Effector memory CD4-positive, alpha-beta T cell (primary cell): Measurements from ENCODE around the gene ZNRF3.
A peak's percentile ranks its signal among the peaks of the same experiment; 100 is the strongest.
"Not testable (repeated sequence)": the region's sequence is repeated elsewhere in the genome, so short reads cannot be mapped to it uniquely, and the experiment has no call there.

Source experiments
- DNase-seq, 3 donors: peaks; one replicate each; pipeline ENCODE4 v3.0.0-alpha.2; 2020
- H3K27ac ChIP-seq: 2 replicates; pipeline ENCODE4 v1.7.0; 2013; ENCODE audit warnings: mild to moderate bottlenecking, low read length, moderate library complexity; ENCODE audit not compliant: insufficient read depth, poor library complexity, severe bottlenecking
- H3K27me3 ChIP-seq: replicated peaks from 2 replicates; pipeline ENCODE4 v1.7.0; 2013; ENCODE audit warnings: mild to moderate bottlenecking, low read length; ENCODE audit not compliant: insufficient read depth, control insufficient read depth, poor library complexity, severe bottlenecking
- H3K36me3 ChIP-seq: 2 replicates; pipeline ENCODE4 v1.7.0; 2013; ENCODE audit warnings: mild to moderate bottlenecking, low read length, moderate library complexity; ENCODE audit not compliant: control insufficient read depth, insufficient read depth
- H3K4me1 ChIP-seq: 2 replicates; pipeline ENCODE4 v1.7.0; 2013; ENCODE audit warnings: low read length, mild to moderate bottlenecking; ENCODE audit not compliant: control insufficient read depth, insufficient read depth, poor library complexity, severe bottlenecking
- H3K4me3 ChIP-seq: 2 replicates; pipeline ENCODE4 v1.7.0; 2013; ENCODE audit warnings: low read length, low read depth, mild to moderate bottlenecking; ENCODE audit not compliant: insufficient read depth, poor library complexity, severe bottlenecking
- H3K9me3 ChIP-seq: 2 replicates; pipeline ENCODE4 v1.7.0; 2013; ENCODE audit warnings: mild to moderate bottlenecking, low read length, moderate library complexity; ENCODE audit not compliant: control insufficient read depth
- total RNA-seq, 3 donors: gene quantifications; one replicate each; lab custom pipeline; 2026; lab: John Stamatoyannopoulos, UW

ZNRF3 gene
- total RNA-seq = 2.0 to 4.1 (median 3.1) reads per million in 3 donors

DNA sequence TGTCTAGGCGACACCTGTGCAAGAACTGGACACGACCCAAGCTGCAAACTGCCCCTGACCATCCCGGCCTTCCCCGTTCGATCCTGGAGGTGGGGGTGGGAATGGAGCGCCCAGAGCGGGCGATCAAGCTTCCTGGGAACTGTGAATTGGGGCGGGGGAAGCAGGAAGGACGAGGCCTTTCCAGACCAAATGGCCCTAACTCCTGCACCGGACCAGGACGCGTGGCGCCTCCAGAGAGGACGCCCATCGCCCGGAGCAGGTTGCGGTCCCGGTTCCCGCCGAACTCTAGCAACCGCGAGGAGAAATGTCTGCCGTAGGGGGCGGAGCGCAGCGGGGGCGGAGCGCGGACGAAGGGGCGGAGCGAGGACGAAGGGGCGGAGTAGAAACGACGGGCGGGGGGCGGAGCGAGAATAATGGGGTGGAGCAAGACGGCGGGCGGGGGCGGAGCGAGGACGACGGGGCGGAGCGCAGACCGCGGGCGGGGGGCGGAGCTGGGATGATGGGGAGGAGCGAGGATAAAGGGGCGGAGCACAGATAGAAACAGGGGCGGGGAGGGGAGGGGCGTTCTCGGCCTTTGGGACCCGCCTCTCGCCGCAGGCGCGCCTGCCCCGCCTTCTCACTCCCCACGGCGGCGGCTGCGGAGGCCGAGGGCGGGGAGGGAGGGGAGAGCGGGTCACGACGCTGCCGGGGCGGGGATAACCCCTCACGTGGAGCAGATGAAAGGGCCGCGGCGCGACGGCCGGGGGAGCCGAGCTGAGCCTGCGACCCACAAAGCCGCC is at the start of gene ZNRF3:
ZNRF3 (plus strand) TSS at position 695 of the 779 bp plus-strand sequence. CDS start 195 bp downstream, outside the sequence.
- no peak within 1 kb of the TSS for H3K27ac ChIP-seq
- peak; percentile 85 to 89 (median 87) for DNase-seq

GRCh38 chr22:28835630-28836189 is 47.7 kb upstream of the ZNRF3 start:
- H3K27ac ChIP-seq = no peak overlapping the region
- no peaks in the 10 kb centered on the region for H3K27me3 ChIP-seq
- DNase-seq = no peak
- no peaks in the 10 kb centered on the region for H3K9me3 ChIP-seq
- H3K4me1 ChIP-seq = no peaks in the 10 kb centered on the region
- no peak overlapping the region for H3K4me3 ChIP-seq
- no peaks in the 10 kb centered on the region for H3K36me3 ChIP-seq

More for the DNA sequence above, at the start of gene ZNRF3:
- Histone ChIP-seq H3K27me3 (peaks cover 3% of the 10 kb centered on the region), H3K4me3 (peak within 1 kb of the TSS; percentile 84), H3K4me1 (peaks cover 11% of the 10 kb centered on the region), H3K9me3 (no peaks in the 10 kb centered on the region), H3K36me3 (no peaks in the 10 kb centered on the region)

- no peaks in the 10 kb centered on the region for H3K27me3 ChIP-seq
- no peak overlapping the region for H3K27ac ChIP-seq
- H3K9me3 ChIP-seq = no peaks in the 10 kb centered on the region
- no peaks in the 10 kb centered on the region for H3K36me3 ChIP-seq
- no peak for DNase-seq
- no peaks in the 10 kb centered on the region for H3K4me1 ChIP-seq
- H3K4me3 ChIP-seq = no peak overlapping the region
Measured at GRCh38 chr22:28837640-28838039, 45.7 kb upstream of the ZNRF3 start.

GRCh38 chr22:28838971-28839370 is 44.4 kb upstream of the ZNRF3 start:
- no peaks in the 10 kb centered on the region for H3K27me3 ChIP-seq
- H3K9me3 ChIP-seq = no peaks in the 10 kb centered on the region
- H3K27ac ChIP-seq = no peak overlapping the region
- no peaks in the 10 kb centered on the region for H3K36me3 ChIP-seq
- no peak overlapping the region for H3K4me3 ChIP-seq
- no peak for DNase-seq
- H3K4me1 ChIP-seq = no peaks in the 10 kb centered on the region

GRCh38 chr22:28841111-28841510 is 42.3 kb upstream of the ZNRF3 start:
- Histone ChIP-seq H3K36me3 (no peaks in the 10 kb centered on the region), H3K4me3 (no peak overlapping the region), H3K9me3 (no peaks in the 10 kb centered on the region), H3K27me3 (no peaks in the 10 kb centered on the region), H3K4me1 (no peaks in the 10 kb centered on the region), H3K27ac (no peak overlapping the region)
- DNase-seq = no peak

- no peaks in the 10 kb centered on the region for H3K9me3 ChIP-seq
- H3K36me3 ChIP-seq = no peaks in the 10 kb centered on the region
- H3K27ac ChIP-seq = no peak overlapping the region
- no peaks in the 10 kb centered on the region for H3K4me1 ChIP-seq
- no peak overlapping the region for H3K4me3 ChIP-seq
- no peaks in the 10 kb centered on the region for H3K27me3 ChIP-seq
- DNase-seq = no peak
Measured at GRCh38 chr22:28843633-28844032, 39.7 kb upstream of the ZNRF3 start.

GRCh38 chr22:28844277-28844676 is 39.1 kb upstream of the ZNRF3 start:
- not testable (repeated sequence) for H3K4me1 ChIP-seq, H3K9me3 ChIP-seq, DNase-seq, H3K36me3 ChIP-seq, H3K4me3 ChIP-seq, H3K27ac ChIP-seq, H3K27me3 ChIP-seq

DNA sequence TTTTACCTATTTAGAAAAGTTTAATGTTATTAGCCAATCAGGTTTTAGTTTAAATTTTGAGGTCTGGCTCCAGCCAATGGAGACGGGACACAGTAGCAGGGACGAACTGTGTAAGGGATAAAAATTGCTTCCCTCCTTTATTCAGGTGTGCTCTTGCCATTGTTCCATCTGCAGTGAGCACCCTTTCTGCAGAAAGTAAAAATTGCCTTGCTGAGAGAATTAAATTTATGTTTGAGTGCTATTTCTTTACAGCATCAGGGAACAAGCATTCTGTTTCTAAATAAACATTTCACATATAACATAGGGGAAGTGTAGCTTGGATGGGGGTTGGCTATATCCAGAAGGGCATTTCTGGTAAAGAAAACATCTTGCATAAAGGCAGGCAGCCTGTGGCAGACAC is 36.4 kb upstream of the ZNRF3 start:
- H3K4me1 ChIP-seq = no peaks in the 10 kb centered on the region
- H3K9me3 ChIP-seq = no peaks in the 10 kb centered on the region
- no peak for DNase-seq
- H3K36me3 ChIP-seq = no peaks in the 10 kb centered on the region
- H3K4me3 ChIP-seq = no peak overlapping the region
- no peaks in the 10 kb centered on the region for H3K27me3 ChIP-seq
- H3K27ac ChIP-seq = no peak overlapping the region

DNA sequence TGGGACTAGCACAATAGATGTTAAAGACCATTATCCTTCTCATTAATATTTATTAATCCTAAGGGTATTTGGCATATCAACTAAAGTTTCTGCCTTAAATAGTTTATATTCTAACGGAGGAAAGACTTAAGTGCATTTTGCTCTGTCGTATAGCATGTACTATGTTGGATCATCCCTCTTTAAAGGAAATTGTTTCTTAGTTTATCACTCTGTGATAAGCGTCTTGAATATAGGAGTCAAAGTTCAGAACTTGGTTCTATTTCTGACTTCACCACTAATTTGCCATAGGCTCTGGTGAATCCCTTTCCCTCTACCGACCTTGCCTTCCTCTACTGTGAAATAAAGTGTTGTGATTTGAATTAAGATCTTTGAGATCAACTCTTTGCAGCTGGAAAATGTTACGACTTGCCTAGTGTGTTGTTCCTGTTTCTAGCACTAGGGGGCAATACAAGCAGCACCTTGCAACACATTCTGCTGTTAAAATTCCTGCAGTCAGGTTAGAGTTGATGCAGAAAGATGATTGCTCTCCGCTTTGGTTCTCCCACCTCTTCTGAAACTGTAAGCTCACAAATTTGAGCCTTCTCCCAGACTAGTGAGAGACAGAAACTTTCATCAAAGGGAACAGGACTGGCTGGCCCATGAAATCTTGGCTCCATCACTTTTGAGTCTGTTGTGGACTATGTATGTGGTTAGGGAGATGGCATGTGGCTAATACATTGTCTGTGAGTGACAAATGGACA is 27.8 kb upstream of the ZNRF3 start:
- H3K36me3 ChIP-seq = no peaks in the 10 kb centered on the region
- peak in 1 of 3 donors; percentile 24 for DNase-seq
- no peak overlapping the region for H3K4me3 ChIP-seq
- no peaks in the 10 kb centered on the region for H3K27me3 ChIP-seq
- H3K9me3 ChIP-seq = no peaks in the 10 kb centered on the region
- H3K27ac ChIP-seq = no peak overlapping the region
- H3K4me1 ChIP-seq = no peaks in the 10 kb centered on the region

- Histone ChIP-seq H3K27me3 (no peaks in the 10 kb centered on the region), H3K4me1 (no peaks in the 10 kb centered on the region), H3K4me3 (no peak overlapping the region), H3K27ac (no peak overlapping the region), H3K9me3 (no peaks in the 10 kb centered on the region), H3K36me3 (no peaks in the 10 kb centered on the region)
- no peak for DNase-seq
Measured at GRCh38 chr22:28856095-28856455, 27.3 kb upstream of the ZNRF3 start.
